Stimulated activated memory B cell treated with anti-CD40 and anti-IgM and Interleukin-4, amounts not matched to agents 10 μg/mL and 1 μg/mL and 100 μg/mL, for 72 hours (primary cell): ENCODE data around the gene NTRK3.

Experiments used
- ATAC-seq: fragments of 150-1000 bp; cut with Tn5 transposase; 2 replicates; pipeline ENCODE4 v1.10.0; 2021
- H3K27ac Mint-ChIP-seq: one replicate; pipeline ENCODE4 v1.8.0; 2022; ENCODE audit warnings: mild to moderate bottlenecking, mixed read lengths
- H3K27me3 Mint-ChIP-seq: one replicate; pipeline ENCODE4 v1.8.0; 2022; ENCODE audit warnings: mixed read lengths
- H3K36me3 Mint-ChIP-seq: one replicate; pipeline ENCODE4 v1.8.0; 2022; ENCODE audit warnings: mixed read lengths
- H3K4me1 Mint-ChIP-seq: one replicate; pipeline ENCODE4 v1.8.0; 2022; ENCODE audit warnings: mixed read lengths
- H3K4me3 Mint-ChIP-seq: one replicate; pipeline ENCODE4 v1.8.0; 2022; ENCODE audit warnings: mild to moderate bottlenecking, moderate library complexity, mixed read lengths
- H3K9me3 Mint-ChIP-seq: one replicate; pipeline ENCODE4 v1.8.0; 2022; ENCODE audit warnings: mixed read lengths

Gene NTRK3

DNA sequence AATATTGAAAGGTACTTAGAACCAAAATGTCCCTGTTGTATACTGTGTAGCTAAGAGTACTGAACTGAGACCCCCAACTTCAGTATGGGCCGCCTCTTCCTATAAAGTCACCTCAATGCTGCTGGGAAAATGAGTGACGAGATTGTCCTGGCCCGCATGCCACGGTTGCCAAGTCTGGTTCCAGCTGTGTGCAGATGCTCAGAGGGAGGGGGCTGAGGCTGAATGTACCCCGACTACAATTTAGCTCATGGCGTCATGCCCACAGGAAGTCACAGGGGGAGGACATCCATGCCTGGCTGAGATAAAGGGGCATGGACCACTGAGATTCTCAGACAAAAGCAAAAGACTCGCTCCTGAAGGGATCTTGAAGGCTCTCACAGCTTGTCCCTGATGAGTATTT, 271.1 kb downstream of the NTRK3 start:
- no peaks in the 10 kb centered on the region for H3K36me3 Mint-ChIP-seq
- no peak overlapping the region for H3K4me3 Mint-ChIP-seq
- no peaks in the 10 kb centered on the region for H3K9me3 Mint-ChIP-seq
- no peak for ATAC-seq
- H3K27me3 Mint-ChIP-seq, result no peaks in the 10 kb centered on the region
- no peak overlapping the region for H3K27ac Mint-ChIP-seq
- no peaks in the 10 kb centered on the region for H3K4me1 Mint-ChIP-seq

DNA sequence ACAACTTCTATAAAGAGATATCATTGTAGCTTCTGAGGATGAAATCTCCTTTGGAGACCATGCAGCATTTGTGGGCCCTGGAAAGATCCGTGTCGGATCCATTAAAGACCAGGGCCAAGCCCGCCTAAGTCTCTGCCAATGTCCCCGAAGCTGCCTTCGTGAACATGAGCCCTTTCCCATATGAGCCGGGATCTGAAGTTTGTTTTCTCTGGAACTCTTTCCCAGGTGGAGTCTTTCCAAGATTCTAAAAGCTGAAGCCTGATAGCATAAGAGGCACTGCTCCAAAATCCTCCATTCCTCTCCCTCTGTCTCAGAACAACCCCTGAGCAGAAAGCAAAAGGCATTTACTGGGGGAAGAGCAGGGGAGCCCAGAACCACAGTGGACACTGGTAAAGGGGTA, 274.6 kb downstream of the NTRK3 start:
- Mint-ChIP-seq H3K4me1 (no peaks in the 10 kb centered on the region), H3K27me3 (no peaks in the 10 kb centered on the region), H3K9me3 (no peaks in the 10 kb centered on the region), H3K36me3 (no peaks in the 10 kb centered on the region), H3K4me3 (no peak overlapping the region), H3K27ac (no peak overlapping the region)
- ATAC-seq, result no peak

DNA sequence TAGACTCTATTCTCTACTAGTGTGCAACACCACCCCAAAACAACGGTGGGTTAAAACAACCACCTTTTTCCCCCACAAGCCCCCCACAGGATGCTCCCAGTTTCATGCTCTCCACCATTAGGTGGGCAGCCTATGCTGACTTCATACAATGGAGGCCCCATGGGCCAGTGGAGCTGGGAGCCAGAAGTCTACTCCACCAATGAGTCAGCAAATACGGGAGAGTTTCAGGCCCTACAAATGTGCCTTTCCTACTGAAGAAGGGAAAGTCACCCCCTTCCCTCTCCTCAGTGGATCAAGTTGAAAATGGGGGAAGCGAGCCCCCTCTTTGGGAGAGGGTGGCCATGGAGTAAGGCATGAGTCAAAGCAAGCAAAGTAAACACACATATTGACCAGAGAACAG, 278.6 kb downstream of the NTRK3 start:
- Mint-ChIP-seq H3K9me3 (no peaks in the 10 kb centered on the region), H3K4me1 (no peaks in the 10 kb centered on the region), H3K4me3 (no peak overlapping the region), H3K36me3 (no peaks in the 10 kb centered on the region), H3K27me3 (no peaks in the 10 kb centered on the region), H3K27ac (no peak overlapping the region)
- no peak for ATAC-seq

GRCh38 chr15:87976552-87976951, 280.0 kb downstream of the NTRK3 start:
- Mint-ChIP-seq H3K36me3 (no peaks in the 10 kb centered on the region), H3K4me3 (no peak overlapping the region), H3K27me3 (no peaks in the 10 kb centered on the region), H3K27ac (no peak overlapping the region), H3K9me3 (no peaks in the 10 kb centered on the region), H3K4me1 (no peaks in the 10 kb centered on the region)
- ATAC-seq, result no peak

DNA sequence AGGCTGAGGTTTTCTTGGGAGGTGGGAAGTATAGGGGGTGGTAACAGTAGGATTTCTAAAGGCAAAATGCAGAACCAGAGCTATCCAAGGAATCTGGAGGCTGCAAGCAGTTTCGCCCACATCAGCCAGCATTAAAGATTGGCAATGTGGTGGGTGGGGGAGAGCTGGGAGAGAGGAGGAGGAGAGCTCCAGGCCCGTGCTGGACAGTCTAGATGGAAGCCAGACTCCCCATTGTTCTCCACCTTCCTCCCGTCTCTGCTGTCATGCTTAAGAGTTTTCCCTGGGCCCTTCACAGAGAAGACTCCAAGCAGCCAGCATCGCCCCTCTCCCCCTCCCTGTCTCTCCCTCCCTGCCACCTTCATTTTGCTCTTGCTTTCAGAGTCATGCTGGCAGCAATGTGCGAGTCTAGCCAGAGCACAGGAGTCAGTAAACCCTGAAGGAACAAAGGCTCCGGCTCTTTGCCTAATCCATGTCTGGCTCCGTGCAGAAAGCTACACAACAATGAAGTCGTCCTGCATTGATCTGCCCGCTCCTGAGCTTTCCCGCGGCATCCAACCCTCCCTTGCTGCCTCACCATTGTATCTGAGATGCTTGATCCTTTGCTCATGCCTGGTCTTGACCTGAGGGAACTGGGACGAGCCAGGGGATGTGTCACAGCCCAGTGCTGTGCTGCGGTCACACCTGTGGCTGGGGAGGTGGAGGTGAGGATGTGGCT, 282.9 kb downstream of the NTRK3 start:
- Mint-ChIP-seq H3K27me3 (no peaks in the 10 kb centered on the region), H3K36me3 (no peaks in the 10 kb centered on the region), H3K27ac (no peak overlapping the region), H3K9me3 (no peaks in the 10 kb centered on the region), H3K4me3 (no peak overlapping the region), H3K4me1 (no peaks in the 10 kb centered on the region)
- ATAC-seq, result no peak

DNA sequence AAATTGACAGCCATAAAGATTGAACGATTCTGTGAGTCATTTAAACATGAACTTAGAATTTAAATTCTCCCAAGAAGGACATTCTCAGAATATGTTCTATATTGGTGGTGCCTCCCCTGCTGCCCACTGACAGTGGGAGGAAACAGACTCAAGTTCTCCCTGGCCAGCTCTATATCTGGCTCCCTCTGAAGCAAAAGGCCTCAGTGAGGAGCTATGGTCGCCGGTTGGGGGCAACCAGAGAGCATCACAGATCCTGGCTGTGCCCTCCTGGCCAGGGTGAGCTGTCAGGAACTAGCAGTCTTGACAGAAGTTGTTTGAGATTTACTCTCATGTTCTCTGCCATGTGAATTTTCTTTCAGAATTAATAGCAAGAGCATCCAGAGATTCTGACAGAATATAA, 285.5 kb downstream of the NTRK3 start:
- Mint-ChIP-seq H3K36me3 (no peaks in the 10 kb centered on the region), H3K9me3 (no peaks in the 10 kb centered on the region)

GRCh38 chr15:87967951-87968350, 288.6 kb downstream of the NTRK3 start:
- ATAC-seq, result no peak
- Mint-ChIP-seq H3K27me3 (no peaks in the 10 kb centered on the region), H3K27ac (no peak overlapping the region), H3K4me3 (no peak overlapping the region), H3K36me3 (no peaks in the 10 kb centered on the region), H3K9me3 (no peaks in the 10 kb centered on the region), H3K4me1 (no peaks in the 10 kb centered on the region)

More for the DNA sequence above, 285.5 kb downstream of the NTRK3 start:
- Mint-ChIP-seq H3K27ac (no peak overlapping the region), H3K27me3 (no peaks in the 10 kb centered on the region), H3K4me3 (no peak overlapping the region), H3K4me1 (no peaks in the 10 kb centered on the region)
- ATAC-seq, result no peak

GRCh38 chr15:87965304-87965703, 291.2 kb downstream of the NTRK3 start:
- ATAC-seq, result no peak
- Mint-ChIP-seq H3K4me3 (no peak overlapping the region), H3K36me3 (no peaks in the 10 kb centered on the region), H3K9me3 (peaks cover 3% of the 10 kb centered on the region), H3K27ac (no peak overlapping the region), H3K27me3 (peaks cover 7% of the 10 kb centered on the region), H3K4me1 (no peaks in the 10 kb centered on the region)

DNA sequence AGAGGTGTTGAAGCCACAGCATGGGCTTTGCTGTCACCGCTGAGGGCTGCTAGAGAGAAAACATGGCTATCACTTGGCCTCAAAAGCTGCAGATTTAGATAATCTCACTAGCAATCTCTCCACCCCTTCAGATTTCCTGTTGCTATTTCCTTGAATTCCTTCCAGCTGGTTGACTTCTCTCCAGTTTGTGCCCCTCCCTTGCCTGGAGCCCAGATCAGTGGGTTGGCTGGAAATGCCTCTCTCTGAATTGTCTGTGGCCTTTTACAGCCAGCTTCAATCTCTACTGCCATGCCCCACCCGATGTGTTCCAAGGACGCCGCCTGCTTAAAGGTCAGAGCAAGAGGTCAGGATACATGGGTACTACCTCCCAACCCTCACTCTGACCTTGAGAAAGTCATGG, 294.1 kb downstream of the NTRK3 start:
- Mint-ChIP-seq H3K4me3 (no peak overlapping the region), H3K27me3 (peaks cover 7% of the 10 kb centered on the region), H3K9me3 (peaks cover 3% of the 10 kb centered on the region), H3K27ac (no peak overlapping the region), H3K36me3 (no peaks in the 10 kb centered on the region), H3K4me1 (no peaks in the 10 kb centered on the region)
- ATAC-seq, result no peak

DNA sequence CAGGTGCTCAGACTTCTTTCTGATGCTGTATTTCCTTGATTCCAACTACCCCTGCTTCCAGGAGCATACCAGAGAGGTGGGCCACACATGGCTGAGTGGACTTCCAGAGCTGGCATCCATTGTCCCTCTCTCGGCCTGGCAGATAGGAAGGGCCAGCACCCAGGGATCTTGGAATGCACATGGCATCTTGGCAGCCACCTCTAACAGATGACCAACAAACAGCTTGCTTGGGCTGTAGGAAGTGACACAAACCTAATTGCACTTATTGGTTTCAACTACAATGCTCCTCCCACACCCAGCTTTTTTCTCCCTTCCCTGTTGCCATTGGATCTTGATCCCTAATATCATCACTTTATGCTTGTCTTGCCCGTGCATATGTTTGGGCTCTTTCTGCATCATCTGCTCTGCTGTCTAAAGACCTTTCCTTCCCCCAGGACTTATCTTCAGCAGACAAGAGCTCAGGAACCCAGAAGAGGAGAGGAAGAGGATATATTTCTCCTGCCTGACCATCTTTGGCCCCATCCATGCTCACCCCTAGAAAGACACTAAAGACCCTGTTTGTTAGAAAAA, 294.6 kb downstream of the NTRK3 start:
- Mint-ChIP-seq H3K27ac (no peak overlapping the region), H3K4me1 (no peaks in the 10 kb centered on the region), H3K4me3 (no peak overlapping the region), H3K9me3 (peaks cover 3% of the 10 kb centered on the region), H3K27me3 (peaks cover 7% of the 10 kb centered on the region), H3K36me3 (no peaks in the 10 kb centered on the region)
- no peak for ATAC-seq

DNA sequence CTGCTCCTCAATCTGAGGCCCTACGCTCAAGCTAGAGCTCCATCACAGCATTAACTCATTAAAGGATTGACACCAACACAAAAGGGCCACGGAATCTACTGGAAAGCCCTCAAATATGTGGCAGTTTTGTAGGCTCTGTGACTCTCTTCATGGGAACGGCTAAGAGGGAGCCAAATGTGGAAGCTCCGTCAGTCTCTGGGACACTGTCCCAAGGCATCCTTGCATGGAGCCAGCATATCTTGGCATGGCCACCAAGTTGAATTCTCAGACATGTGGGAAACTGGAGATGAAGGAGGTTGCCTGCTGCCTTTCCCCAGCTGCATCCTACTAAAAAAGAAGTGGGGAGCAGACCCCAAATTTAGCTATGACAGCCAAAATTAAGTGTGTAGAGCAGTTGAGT, 296.9 kb downstream of the NTRK3 start:
- Mint-ChIP-seq H3K4me3 (no peak overlapping the region), H3K4me1 (no peaks in the 10 kb centered on the region), H3K27ac (no peak overlapping the region), H3K27me3 (peaks cover 7% of the 10 kb centered on the region), H3K36me3 (no peaks in the 10 kb centered on the region), H3K9me3 (peaks cover 3% of the 10 kb centered on the region)
- no peak for ATAC-seq

DNA sequence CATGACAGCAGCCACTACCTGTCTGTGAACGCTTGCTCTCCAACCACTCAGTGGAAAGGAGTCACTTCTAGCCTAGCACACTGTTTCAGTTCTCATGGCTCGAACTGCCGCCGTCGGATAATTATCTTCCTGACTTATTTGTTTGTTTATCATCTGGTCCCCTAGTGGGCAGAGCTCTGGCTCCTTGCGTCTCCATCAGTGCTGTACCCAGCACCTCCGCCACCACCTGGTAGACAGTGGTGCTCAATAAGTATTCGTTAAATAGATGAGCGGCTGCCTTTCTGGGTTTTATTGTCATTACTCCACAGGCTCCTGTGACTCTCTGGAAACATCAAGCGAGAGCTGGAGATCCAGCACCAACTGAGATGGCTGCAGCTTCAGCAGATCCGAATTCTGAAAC, 297.5 kb downstream of the NTRK3 start:
- Mint-ChIP-seq H3K4me1 (no peaks in the 10 kb centered on the region), H3K27ac (no peak overlapping the region), H3K9me3 (peaks cover 3% of the 10 kb centered on the region), H3K4me3 (no peak overlapping the region), H3K36me3 (no peaks in the 10 kb centered on the region), H3K27me3 (peaks cover 7% of the 10 kb centered on the region)
- no peak for ATAC-seq

GRCh38 chr15:87955284-87955909, 301.1 kb downstream of the NTRK3 start:
- H3K9me3 Mint-ChIP-seq, result no peaks in the 10 kb centered on the region
- H3K36me3 Mint-ChIP-seq, result no peaks in the 10 kb centered on the region
- H3K4me3 Mint-ChIP-seq, result no peak overlapping the region
- no peaks in the 10 kb centered on the region for H3K4me1 Mint-ChIP-seq
- no peak for ATAC-seq
- H3K27ac Mint-ChIP-seq, result no peak overlapping the region
- peaks cover 9% of the 10 kb centered on the region for H3K27me3 Mint-ChIP-seq

DNA sequence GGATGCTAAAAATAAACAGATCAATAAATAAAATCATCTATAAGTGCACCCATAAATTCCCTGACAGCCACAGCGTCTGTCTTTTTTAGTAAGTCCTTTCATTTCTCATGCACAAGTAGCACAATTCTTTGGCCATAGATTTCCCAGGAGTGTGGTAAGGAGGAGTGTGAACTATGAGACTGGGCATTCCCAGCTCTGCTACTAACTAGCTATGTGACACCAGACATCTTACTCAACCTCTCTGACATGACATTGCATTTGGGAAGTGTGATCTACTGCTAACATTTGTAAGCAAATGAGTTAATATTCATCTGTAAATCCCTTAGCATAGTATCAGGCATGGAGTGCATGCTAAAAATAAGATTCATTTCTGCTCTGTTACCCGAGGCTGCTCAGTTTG, 301.7 kb downstream of the NTRK3 start:
- ATAC-seq, result no peak
- H3K4me1 Mint-ChIP-seq, result no peaks in the 10 kb centered on the region
- H3K27ac Mint-ChIP-seq, result no peak overlapping the region
- H3K4me3 Mint-ChIP-seq, result no peak overlapping the region
- no peaks in the 10 kb centered on the region for H3K36me3 Mint-ChIP-seq
- no peaks in the 10 kb centered on the region for H3K9me3 Mint-ChIP-seq
- peaks cover 9% of the 10 kb centered on the region for H3K27me3 Mint-ChIP-seq

- no peak overlapping the region for H3K27ac Mint-ChIP-seq
- H3K27me3 Mint-ChIP-seq, result peaks cover 9% of the 10 kb centered on the region
- no peak overlapping the region for H3K4me3 Mint-ChIP-seq
- ATAC-seq, result no peak
- H3K4me1 Mint-ChIP-seq, result no peaks in the 10 kb centered on the region
- no peaks in the 10 kb centered on the region for H3K9me3 Mint-ChIP-seq
- no peaks in the 10 kb centered on the region for H3K36me3 Mint-ChIP-seq
These were observed 303.7 kb downstream of the NTRK3 start for GRCh38 chr15:87952736-87953287.
